HepG2 (cell line): Measurements from ENCODE around the gene DLG2.

Experiments
- CTCF ChIP-seq: sonication (generic); formaldehyde crosslinking; IDR thresholded peaks from 2 replicates; pipeline ENCODE4 v1.5.0; 2020; ENCODE audit warnings: mild to moderate bottlenecking, missing genetic modification reagents, moderate library complexity
- EZH2 ChIP-seq: conservative IDR thresholded peaks from 2 replicates; pipeline ENCODE4 v1.6.1; 2012; ENCODE audit warnings: mild to moderate bottlenecking, low read depth, low read length, moderate library complexity
- MYC ChIP-seq: sonication (generic); formaldehyde crosslinking; IDR thresholded peaks from 2 replicates; pipeline ENCODE4 v1.9.0; 2021; ENCODE audit warnings: missing genetic modification reagents, borderline replicate concordance
- NR1H2 ChIP-seq: sonication (generic); formaldehyde crosslinking; IDR thresholded peaks from 2 replicates; pipeline ENCODE4 v1.8.1; 2022; ENCODE audit warnings: low read depth, missing genetic modification reagents, borderline replicate concordance
- SP2 ChIP-seq: sonication (generic); formaldehyde crosslinking; IDR thresholded peaks from 2 replicates; pipeline ENCODE4 v1.5.1; 2020; ENCODE audit warnings: mild to moderate bottlenecking, missing genetic modification reagents
- SUZ12 ChIP-seq: fragments of 150-350 bp; IDR thresholded peaks from 2 replicates; pipeline ENCODE4 v1.6.1; 2014; ENCODE audit warnings: low read depth, low read length
- TFAP4 ChIP-seq: sonication (generic); IDR thresholded peaks from 2 replicates; pipeline ENCODE4 v1.6.1; 2016; ENCODE audit warnings: low read depth, borderline replicate concordance
- ZFP41 ChIP-seq: sonication (generic); formaldehyde crosslinking; IDR thresholded peaks from 2 replicates; pipeline ENCODE4 v1.4.0; 2020; ENCODE audit warnings: mild to moderate bottlenecking, missing genetic modification reagents, borderline replicate concordance

GRCh38 chr11:84230402-84230801, 1396.7 kb downstream of the DLG2 start:
- TF ChIP-seq ZFP41 (CRISPR knock-in tag) (no peak), MYC (no peak), CTCF (no peak), SP2 (no peak), EZH2 (no peak), TFAP4 (no peak), NR1H2 (CRISPR knock-in tag) (no peak), SUZ12 (no peak)
